OCI-LY7 (cell line): ENCODE data around the gene BNIP3.

Source experiments
- CTCF ChIP-seq: fragments of 200-600 bp; sonication (generic); conservative IDR thresholded peaks from 2 replicates; pipeline ENCODE4 v1.5.1; 2014; ENCODE audit warnings: mild to moderate bottlenecking, antibody characterized with exemption, low read length, moderate library complexity, mixed read lengths
- EZH2phosphoT487 ChIP-seq: fragments of 200-600 bp; sonication (generic); IDR thresholded peaks from 2 replicates; pipeline ENCODE4 v1.6.1; 2018; ENCODE audit warnings: low read depth, borderline replicate concordance, mild to moderate bottlenecking, mixed run types, antibody characterized with exemption, low read length, moderate library complexity, mixed read lengths

- TF ChIP-seq EZH2phosphoT487, result no peak
- no peak for TF ChIP-seq CTCF
Measured at GRCh38 chr10:131954356-131954965, 27.3 kb downstream of the BNIP3 start.
